Lower leg skin (tissue), 4 donors: Measurements from ENCODE around the gene C13orf46. TPM values are rescaled to one million over a fixed set of nuclear protein-coding genes. Genes with fewer than 3 reads are reported as not detected.
"Not testable (repeated sequence)": the region's sequence is repeated elsewhere in the genome, so short reads cannot be mapped to it uniquely, and the experiment has no call there.

Experiments used
- DNase-seq, 2 donors: peaks; one replicate each; pipeline ENCODE4 v3.0.0-alpha.2; 2019; ENCODE audit warnings: low spot score in 2 of 2
- H3K4me3 ChIP-seq: fragments of 200-600 bp; sonication (generic); 2 replicates; pipeline ENCODE4 v1.5.1; 2017; ENCODE audit warnings: mild to moderate bottlenecking, low read depth; ENCODE audit not compliant: poor library complexity, severe bottlenecking
- CTCF ChIP-seq, 3 donors: fragments of 450-650 bp; IDR thresholded peaks; one replicate each; pipeline ENCODE4 v1.5.1; 2016; ENCODE audit warnings: antibody characterized with exemption in 3 of 3, mild to moderate bottlenecking in 3 of 3, moderate library complexity in 2 of 3
- POLR2A ChIP-seq, 2 donors: fragments of 450-650 bp; IDR thresholded peaks; one replicate each; pipeline ENCODE4 v1.6.1; 2016 to 2017; ENCODE audit warnings: antibody characterized with exemption in 2 of 2, mild to moderate bottlenecking in 1 of 2, moderate library complexity in 1 of 2
- WGBS, 2 donors: methylation state at CpG; one replicate each; pipeline ENCODE4 v1.1.5; 2018; 5-methylcytosine and 5-hydroxymethylcytosine counted together
- intact Hi-C: fragments of 100-400 bp; cut with DNase I; formaldehyde crosslinking; loops from one replicate; pipeline ENCODE4 v1.15.0; 2023; ENCODE audit warnings: low total_unique reads
- total RNA-seq, 4 donors: library from RNA; depleted of rRNA; stranded (reverse); fragments of >200 nt; gene quantifications; one replicate each; pipeline ENCODE4 v1.1.0, GENCODE V29; 2016

Gene C13orf46
- total RNA-seq, 4 donors from 2014 or later, result 0.13 to 1.4 (median 0.13) TPM; not detected in 1

- TF ChIP-seq CTCF (IDR thresholded peaks at IDR 0.05), result no peak
- peak in 1 of 2 donors; percentile 12 for DNase-seq
- intact Hi-C loops, result no loop called here
- WGBS, 2 donors, result 78 to 86% methylated on average over 4 to 10 of the region's 10 CpGs
- H3K4me3 ChIP-seq, result no peak overlapping the region
Observed at GRCh38 chr13:113991191-113991669, 17.4 kb upstream of the C13orf46 start.

- TF ChIP-seq POLR2A (IDR thresholded peaks at IDR 0.05) (no peak), CTCF (IDR thresholded peaks at IDR 0.05) (no peak)
- intact Hi-C loops, result no loop called here
- DNase-seq, result peak in 1 of 2 donors; percentile 81
- H3K4me3 ChIP-seq, result no peak overlapping the region
- 93% methylated on average over 9 of the region's 9 CpGs for WGBS, 2 donors
Observed at GRCh38 chr13:113990321-113990837, 16.5 kb upstream of the C13orf46 start.

GRCh38 chr13:113989585-113990300 lies 15.9 kb upstream of the C13orf46 start:
- TF ChIP-seq POLR2A (IDR thresholded peaks at IDR 0.05) (no peak), CTCF (IDR thresholded peaks at IDR 0.05) (no peak)
- 89 to 93% methylated on average over 8 of the region's 8 CpGs for WGBS, 2 donors
- intact Hi-C loops, result no loop called here
- DNase-seq, result peak in 1 of 2 donors; percentile 52
- no peak overlapping the region for H3K4me3 ChIP-seq

GRCh38 chr13:113988859-113989258 lies 15.0 kb upstream of the C13orf46 start:
- DNase-seq, result peak in 1 of 2 donors; percentile 46

GRCh38 chr13:113982296-113982661 lies 8.4 kb upstream of the C13orf46 start:
- no peak overlapping the region for H3K4me3 ChIP-seq
- DNase-seq, result peak in 1 of 2 donors; percentile 79
- intact Hi-C loops, result no loop called here
- WGBS, 2 donors, result 92 to 93% methylated on average over 11 to 15 of the region's 15 CpGs
- TF ChIP-seq POLR2A (IDR thresholded peaks at IDR 0.05), result no peak
- TF ChIP-seq CTCF (IDR thresholded peaks at IDR 0.05), result no peak

More at GRCh38 chr13:113988859-113989258, 15.0 kb upstream of the C13orf46 start:
- 88 to 97% methylated on average over 6 of the region's 6 CpGs for WGBS, 2 donors
- intact Hi-C loops, H3K4me3 ChIP-seq: not testable (repeated sequence)

- WGBS, 2 donors, result 85 to 89% methylated on average over 26 to 27 of the region's 28 CpGs
- intact Hi-C loops, result no loop called here
- H3K4me3 ChIP-seq, result no peak overlapping the region
- peak in 1 of 2 donors; percentile 83 for DNase-seq
- TF ChIP-seq POLR2A (IDR thresholded peaks at IDR 0.05) (no peak), CTCF (IDR thresholded peaks at IDR 0.05) (no peak)
Observed at GRCh38 chr13:113981611-113982295, 7.9 kb upstream of the C13orf46 start.
